Sigmoid colon (tissue), 3 donors: Measurements from ENCODE around the gene HNRNPLL.

Experiments
- CTCF ChIP-seq, 4 experiments: fragments of 450-650 bp in 3 of 4; fragments of 200-600 bp in 1 of 4; IDR thresholded peaks; one replicate each; pipeline ENCODE4 v1.5.1; 2016 to 2019; ENCODE audit warnings: antibody characterized with exemption in 4 of 4, mild to moderate bottlenecking in 3 of 4, moderate library complexity in 2 of 4
- POLR2A ChIP-seq, 2 donors: fragments of 450-650 bp; IDR thresholded peaks; one replicate each; pipeline ENCODE4 v1.6.1; 2016; ENCODE audit warnings: antibody characterized with exemption in 2 of 2, mild to moderate bottlenecking in 2 of 2, moderate library complexity in 2 of 2

GRCh38 chr2:38583524-38583923 is 19.2 kb downstream of the HNRNPLL start:
- TF ChIP-seq CTCF (IDR thresholded peaks at IDR 0.05) (no peak), POLR2A (IDR thresholded peaks at IDR 0.05) (no peak)
